Measurements from ENCODE around the gene GPR78.
"Not testable (repeated sequence)": the region's sequence is repeated elsewhere in the genome, so short reads cannot be mapped to it uniquely, and the experiment has no call there.

GPR78 gene

GRCh38 chr4:8568068-8568668 is 12.0 kb upstream of the GPR78 start:
- no peak for DNase-seq

GRCh38 chr4:8570201-8570600 is 10.0 kb upstream of the GPR78 start:
- no peak for DNase-seq

GRCh38 chr4:8571702-8572685 is 8.2 kb upstream of the GPR78 start:
- no peak for DNase-seq

GRCh38 chr4:8573266-8573665 is 6.9 kb upstream of the GPR78 start:
- no peak for DNase-seq

- DNase-seq = no peak
Observed at GRCh38 chr4:8574796-8575370, 5.3 kb upstream of the GPR78 start.

DNA sequence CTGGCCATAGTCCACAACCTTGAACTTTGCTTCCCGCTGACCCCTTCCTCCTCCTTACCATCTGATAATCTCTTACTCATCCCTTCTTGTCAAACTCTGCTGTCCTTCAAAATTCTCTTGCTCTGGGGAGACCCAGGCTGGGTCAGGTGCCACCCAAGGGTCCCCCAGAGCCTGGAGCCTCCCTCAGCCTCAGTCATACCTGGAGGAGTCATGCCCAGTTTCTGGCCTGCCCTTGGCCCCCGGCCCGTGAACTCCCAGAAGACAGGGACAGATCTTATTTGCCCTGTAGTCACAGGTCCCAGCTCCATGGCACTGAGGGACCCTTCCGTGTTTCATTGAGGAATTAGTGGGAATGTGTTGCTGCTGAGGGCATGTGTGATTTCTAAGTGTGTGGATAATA is 4.7 kb upstream of the GPR78 start:
- no peak for DNase-seq

GRCh38 chr4:8576591-8576990 is 3.6 kb upstream of the GPR78 start:
- DNase-seq = not testable (repeated sequence)

GRCh38 chr4:8577046-8577445 is 3.1 kb upstream of the GPR78 start:
- DNase-seq = no peak

- no peak for DNase-seq
Observed at GRCh38 chr4:8577972-8578371, 2.2 kb upstream of the GPR78 start.

GRCh38 chr4:8578717-8579116 is 1.5 kb upstream of the GPR78 start:
- no peak for DNase-seq

GRCh38 chr4:8579526-8580320 is 469 bp upstream of the GPR78 start:
- no peak for DNase-seq

DNA sequence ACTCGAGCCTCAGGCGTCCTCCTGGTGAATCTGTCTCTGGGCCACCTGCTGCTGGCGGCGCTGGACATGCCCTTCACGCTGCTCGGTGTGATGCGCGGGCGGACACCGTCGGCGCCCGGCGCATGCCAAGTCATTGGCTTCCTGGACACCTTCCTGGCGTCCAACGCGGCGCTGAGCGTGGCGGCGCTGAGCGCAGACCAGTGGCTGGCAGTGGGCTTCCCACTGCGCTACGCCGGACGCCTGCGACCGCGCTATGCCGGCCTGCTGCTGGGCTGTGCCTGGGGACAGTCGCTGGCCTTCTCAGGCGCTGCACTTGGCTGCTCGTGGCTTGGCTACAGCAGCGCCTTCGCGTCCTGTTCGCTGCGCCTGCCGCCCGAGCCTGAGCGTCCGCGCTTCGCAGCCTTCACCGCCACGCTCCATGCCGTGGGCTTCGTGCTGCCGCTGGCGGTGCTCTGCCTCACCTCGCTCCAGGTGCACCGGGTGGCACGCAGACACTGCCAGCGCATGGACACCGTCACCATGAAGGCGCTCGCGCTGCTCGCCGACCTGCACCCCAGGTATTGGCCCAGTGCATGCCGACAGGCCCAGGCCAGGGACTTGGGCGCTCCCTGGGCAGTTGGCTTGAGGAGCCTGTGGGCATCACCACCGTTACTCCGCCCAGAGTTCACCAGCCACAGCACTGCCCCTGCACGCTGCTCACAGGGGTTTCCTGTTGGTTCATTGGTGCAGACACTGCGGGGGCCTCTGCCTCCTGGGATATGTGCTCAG is 1.1 kb downstream of the GPR78 start:
- no peak for DNase-seq

- DNase-seq = no peak
Observed at GRCh38 chr4:8582016-8582415, 1.8 kb downstream of the GPR78 start.

DNA sequence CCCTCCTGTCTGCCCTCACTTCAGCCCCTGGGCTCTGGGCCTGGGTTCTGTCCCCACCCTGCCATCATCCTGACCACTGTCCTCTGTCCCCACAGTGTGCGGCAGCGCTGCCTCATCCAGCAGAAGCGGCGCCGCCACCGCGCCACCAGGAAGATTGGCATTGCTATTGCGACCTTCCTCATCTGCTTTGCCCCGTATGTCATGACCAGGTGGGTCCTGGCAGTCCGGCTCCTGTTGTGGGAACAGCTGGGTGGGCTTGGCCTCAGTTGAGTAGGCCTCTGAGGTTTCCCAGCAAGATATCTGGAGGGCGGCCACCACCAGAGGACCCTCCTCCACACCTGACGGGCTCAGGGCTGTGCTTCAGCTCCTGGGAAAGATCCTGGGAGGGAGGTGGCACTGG is 2.2 kb downstream of the GPR78 start:
- DNase-seq = no peak

- DNase-seq = no peak
Observed at GRCh38 chr4:8582941-8583654, 2.9 kb downstream of the GPR78 start.

DNA sequence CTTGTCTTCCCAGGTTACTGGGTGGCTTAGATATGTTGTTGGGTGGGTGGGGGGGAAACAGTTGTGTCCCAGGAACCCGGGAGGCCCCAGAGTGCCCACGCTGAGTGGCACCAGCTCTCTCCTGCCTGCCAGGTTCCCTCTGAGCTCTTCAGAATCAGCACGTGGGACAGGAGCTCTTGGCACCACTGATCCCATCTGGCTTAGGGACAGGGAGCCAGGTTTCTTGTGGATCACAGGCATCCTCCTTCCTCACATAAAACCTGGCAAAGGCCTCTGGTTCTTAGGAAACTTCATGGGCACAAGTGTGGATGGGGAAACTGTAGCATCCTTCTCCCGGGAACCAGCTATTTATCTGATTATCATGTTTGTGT is 3.4 kb downstream of the GPR78 start:
- no peak for DNase-seq

- no peak for DNase-seq
Observed at GRCh38 chr4:8585186-8585585, 5.0 kb downstream of the GPR78 start.

DNA sequence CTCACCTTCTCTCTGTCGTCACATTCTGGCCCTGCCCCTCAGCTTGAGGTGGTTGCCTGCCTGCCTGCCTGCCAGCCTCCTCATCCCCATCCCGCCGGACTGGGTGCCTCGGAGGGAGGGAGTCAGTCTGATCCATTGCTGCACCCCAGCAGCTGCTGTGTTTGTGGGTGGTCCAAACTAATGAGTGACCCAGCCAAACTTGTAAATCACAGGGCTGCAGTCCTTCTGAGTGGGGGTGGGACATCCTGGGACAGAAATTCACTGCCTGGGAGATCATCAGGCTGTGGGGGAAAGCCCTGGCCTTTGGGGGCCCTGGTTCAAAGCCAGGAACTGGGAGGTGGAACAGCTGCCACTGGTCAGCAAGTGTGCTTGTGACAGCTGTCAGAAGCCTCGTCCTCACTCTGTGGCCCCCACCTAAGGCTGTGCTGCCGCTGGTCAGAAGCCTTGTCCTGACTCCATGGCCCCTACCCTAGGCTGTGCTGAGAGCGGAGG is 5.6 kb downstream of the GPR78 start:
- DNase-seq = no peak

- no peak for DNase-seq
Observed at GRCh38 chr4:8586246-8586645, 6.1 kb downstream of the GPR78 start.

DNA sequence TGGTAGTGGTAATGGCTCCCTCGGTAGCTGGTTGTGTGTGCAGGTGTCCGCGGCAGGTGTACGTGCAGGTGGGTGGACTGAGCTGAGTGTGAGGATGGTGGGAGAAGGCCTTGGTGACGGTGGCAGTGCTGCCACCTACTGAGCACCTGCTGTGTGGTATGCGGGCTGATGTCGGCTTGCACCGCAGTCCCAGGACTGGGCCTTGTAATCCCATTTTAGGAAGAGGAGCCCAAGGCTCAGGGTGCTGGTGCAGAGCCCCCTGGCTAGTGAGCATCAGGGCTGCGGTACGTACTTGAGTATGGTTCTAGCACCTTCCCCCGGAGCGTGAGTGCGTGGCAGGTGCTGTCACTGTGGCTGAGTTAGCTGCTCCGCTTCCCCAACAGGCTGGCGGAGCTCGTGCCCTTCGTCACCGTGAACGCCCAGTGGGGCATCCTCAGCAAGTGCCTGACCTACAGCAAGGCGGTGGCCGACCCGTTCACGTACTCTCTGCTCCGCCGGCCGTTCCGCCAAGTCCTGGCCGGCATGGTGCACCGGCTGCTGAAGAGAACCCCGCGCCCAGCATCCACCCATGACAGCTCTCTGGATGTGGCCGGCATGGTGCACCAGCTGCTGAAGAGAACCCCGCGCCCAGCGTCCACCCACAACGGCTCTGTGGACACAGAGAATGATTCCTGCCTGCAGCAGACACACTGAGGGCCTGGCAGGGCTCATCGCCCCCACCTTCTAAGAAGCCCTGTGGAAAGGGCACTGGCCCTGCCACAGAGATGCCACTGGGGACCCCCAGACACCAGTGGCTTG is 6.7 kb downstream of the GPR78 start:
- no peak for DNase-seq
